Osteoblast (primary cell): ENCODE data around the gene SUGCT. TPM values are rescaled to one million over a fixed set of nuclear protein-coding genes. Genes with fewer than 3 reads are reported as not detected.
A peak's percentile ranks its signal among the peaks of the same experiment; 100 is the strongest.

ENCODE experiments used
- DNase-seq: peaks from one replicate; pipeline ENCODE4 v3.0.0; 2011; ENCODE audit warnings: low spot score, mixed read lengths; ENCODE audit not compliant: insufficient read length; ENCODE audit errors: missing footprints
- H2AFZ ChIP-seq: 2 replicates; pipeline ENCODE4 v1.6.0; 2011; ENCODE audit warnings: mild to moderate bottlenecking, low read length
- H3K27ac ChIP-seq: 2 replicates; pipeline ENCODE4 v1.5.1; 2011; ENCODE audit warnings: mild to moderate bottlenecking, low read depth, low read length, moderate library complexity
- H3K27me3 ChIP-seq: 2 replicates; pipeline ENCODE4 v1.6.0; 2012; ENCODE audit warnings: mild to moderate bottlenecking, control low read depth, inconsistent platforms, low read length, moderate library complexity; ENCODE audit not compliant: insufficient read depth
- H3K36me3 ChIP-seq: 2 replicates; pipeline ENCODE4 v1.5.1; 2011; ENCODE audit warnings: mild to moderate bottlenecking, low read length, control low read depth, moderate library complexity; ENCODE audit not compliant: insufficient read depth
- H3K4me1 ChIP-seq: 2 replicates; pipeline ENCODE4 v1.5.1; 2011; ENCODE audit warnings: mild to moderate bottlenecking, low read length, control low read depth, moderate library complexity; ENCODE audit not compliant: insufficient read depth
- H3K4me2 ChIP-seq: 2 replicates; pipeline ENCODE4 v1.6.0; 2011; ENCODE audit warnings: mild to moderate bottlenecking, low read length; ENCODE audit not compliant: insufficient read depth
- H3K4me3 ChIP-seq: fragments of 200-600 bp; sonication (generic); 3 replicates; pipeline ENCODE4 v1.5.1; 2012; ENCODE audit warnings: mild to moderate bottlenecking, low read length, inconsistent platforms; ENCODE audit not compliant: insufficient read depth
- H3K79me2 ChIP-seq: 2 replicates; pipeline ENCODE4 v1.6.0; 2012; ENCODE audit warnings: mild to moderate bottlenecking, low read length, control low read depth, inconsistent platforms; ENCODE audit not compliant: insufficient read depth
- H3K9me3 ChIP-seq: 2 replicates; pipeline ENCODE4 v1.5.1; 2011; ENCODE audit warnings: low read depth, low read length, control low read depth
- H4K20me1 ChIP-seq: 2 replicates; pipeline ENCODE4 v1.6.0; 2012; ENCODE audit warnings: mild to moderate bottlenecking, low read length, control low read depth; ENCODE audit not compliant: insufficient read depth
- total RNA-seq: library from RNA; depleted of rRNA; stranded (reverse); fragments of >200 nt; gene quantifications from 2 replicates; pipeline ENCODE4 v1.2.3, GENCODE V29; 2012
- TF ChIP-seq, protein P1 (sequence below): IDR thresholded peaks from 2 replicates; pipeline ENCODE4 v1.5.1; 2011; ENCODE audit warnings: mild to moderate bottlenecking, low read depth, low read length, moderate library complexity; ENCODE audit errors: extremely low read depth

SUGCT gene
- total RNA-seq, 1 donor: 21.7 TPM

GRCh38 chr7:40471891-40472290 is 337.1 kb downstream of the SUGCT start:
- no peaks in the 10 kb centered on the region for H3K27me3 ChIP-seq
- no peaks in the 10 kb centered on the region for H3K9me3 ChIP-seq
- TF ChIP-seq, protein P1, sequence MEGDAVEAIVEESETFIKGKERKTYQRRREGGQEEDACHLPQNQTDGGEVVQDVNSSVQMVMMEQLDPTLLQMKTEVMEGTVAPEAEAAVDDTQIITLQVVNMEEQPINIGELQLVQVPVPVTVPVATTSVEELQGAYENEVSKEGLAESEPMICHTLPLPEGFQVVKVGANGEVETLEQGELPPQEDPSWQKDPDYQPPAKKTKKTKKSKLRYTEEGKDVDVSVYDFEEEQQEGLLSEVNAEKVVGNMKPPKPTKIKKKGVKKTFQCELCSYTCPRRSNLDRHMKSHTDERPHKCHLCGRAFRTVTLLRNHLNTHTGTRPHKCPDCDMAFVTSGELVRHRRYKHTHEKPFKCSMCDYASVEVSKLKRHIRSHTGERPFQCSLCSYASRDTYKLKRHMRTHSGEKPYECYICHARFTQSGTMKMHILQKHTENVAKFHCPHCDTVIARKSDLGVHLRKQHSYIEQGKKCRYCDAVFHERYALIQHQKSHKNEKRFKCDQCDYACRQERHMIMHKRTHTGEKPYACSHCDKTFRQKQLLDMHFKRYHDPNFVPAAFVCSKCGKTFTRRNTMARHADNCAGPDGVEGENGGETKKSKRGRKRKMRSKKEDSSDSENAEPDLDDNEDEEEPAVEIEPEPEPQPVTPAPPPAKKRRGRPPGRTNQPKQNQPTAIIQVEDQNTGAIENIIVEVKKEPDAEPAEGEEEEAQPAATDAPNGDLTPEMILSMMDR: no peak
- no peaks in the 10 kb centered on the region for H4K20me1 ChIP-seq
- H3K4me3 ChIP-seq: no peak overlapping the region
- H3K27ac ChIP-seq: no peak overlapping the region
- no peaks in the 10 kb centered on the region for H3K36me3 ChIP-seq
- no peaks in the 10 kb centered on the region for H3K79me2 ChIP-seq
- peaks cover 29% of the 10 kb centered on the region for H3K4me1 ChIP-seq
- H3K4me2 ChIP-seq: peak overlapping the region; percentile 18
- DNase-seq: no peak
- no peak overlapping the region for H2AFZ ChIP-seq

DNA sequence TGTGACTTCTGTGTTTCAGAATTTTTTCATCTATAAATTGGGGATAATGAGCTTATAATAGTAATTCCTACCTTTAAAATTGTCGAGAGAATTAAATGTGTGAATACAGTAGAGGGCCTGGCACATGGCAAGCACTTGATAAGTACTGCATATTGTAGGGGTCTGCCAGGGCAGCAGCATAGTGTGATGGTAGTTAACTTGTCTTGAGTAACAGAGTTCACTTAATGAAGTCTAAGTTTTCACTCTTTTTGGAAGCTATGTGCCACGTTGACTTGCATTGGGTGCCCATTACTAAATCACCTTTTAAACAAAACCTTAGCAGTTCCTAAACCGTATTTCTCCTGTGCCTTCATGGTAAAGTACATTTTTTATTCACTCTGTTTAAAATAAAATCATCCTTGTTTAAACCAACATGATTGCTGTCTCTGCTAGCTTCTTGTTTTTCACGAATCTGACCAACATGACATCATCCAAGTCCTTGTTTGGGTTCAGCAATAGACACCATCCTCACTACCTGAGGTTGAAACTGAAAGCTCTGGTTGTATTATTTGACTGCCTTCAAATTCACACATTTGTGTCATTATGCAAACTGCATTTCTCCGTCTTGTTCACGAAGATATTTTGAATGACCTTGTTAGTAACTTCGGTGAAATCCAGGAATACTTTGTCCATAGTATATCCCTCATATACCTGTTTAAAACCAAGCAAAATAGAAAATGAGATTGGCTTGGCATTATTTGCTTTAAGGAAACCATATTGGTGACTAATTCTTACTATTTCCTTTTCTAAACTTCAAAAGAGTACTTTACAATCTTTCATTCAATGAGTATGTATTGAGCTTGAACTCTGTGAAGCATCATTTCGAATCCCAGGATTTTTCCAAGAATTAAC is 340.2 kb downstream of the SUGCT start:
- DNase-seq: no peak
- H3K27ac ChIP-seq: no peak overlapping the region
- H3K4me2 ChIP-seq: no peak overlapping the region
- peak overlapping the region; percentile 27 for H2AFZ ChIP-seq
- H3K36me3 ChIP-seq: no peaks in the 10 kb centered on the region
- H3K4me1 ChIP-seq: peaks cover 12% of the 10 kb centered on the region
- H3K27me3 ChIP-seq: no peaks in the 10 kb centered on the region
- TF ChIP-seq, protein P1: no peak
- H3K9me3 ChIP-seq: no peaks in the 10 kb centered on the region
- H4K20me1 ChIP-seq: no peaks in the 10 kb centered on the region
- H3K4me3 ChIP-seq: no peak overlapping the region
- H3K79me2 ChIP-seq: no peaks in the 10 kb centered on the region

- no peaks in the 10 kb centered on the region for H3K9me3 ChIP-seq
- no peak overlapping the region for H3K4me3 ChIP-seq
- TF ChIP-seq, protein P1: no peak
- no peak for DNase-seq
- no peak overlapping the region for H3K4me2 ChIP-seq
- H3K27ac ChIP-seq: no peak overlapping the region
- H3K36me3 ChIP-seq: no peaks in the 10 kb centered on the region
- H3K4me1 ChIP-seq: peaks cover 6% of the 10 kb centered on the region
- H4K20me1 ChIP-seq: no peaks in the 10 kb centered on the region
- no peaks in the 10 kb centered on the region for H3K27me3 ChIP-seq
- no peak overlapping the region for H2AFZ ChIP-seq
- H3K79me2 ChIP-seq: no peaks in the 10 kb centered on the region
Observed at GRCh38 chr7:40475681-40475982, 340.8 kb downstream of the SUGCT start.

- Histone ChIP-seq H3K27ac (no peak overlapping the region), H4K20me1 (no peaks in the 10 kb centered on the region), H3K36me3 (no peaks in the 10 kb centered on the region), H3K79me2 (no peaks in the 10 kb centered on the region), H3K4me2 (no peak overlapping the region), H3K27me3 (no peaks in the 10 kb centered on the region), H3K9me3 (no peaks in the 10 kb centered on the region), H3K4me1 (no peaks in the 10 kb centered on the region), H3K4me3 (no peak overlapping the region), H2AFZ (no peak overlapping the region)
- DNase-seq: no peak
- TF ChIP-seq, protein P1: no peak
Observed at GRCh38 chr7:40477094-40477493, 342.3 kb downstream of the SUGCT start.
